Esophagus squamous epithelium (tissue), 5 donors: ENCODE measurements around the gene CST8. TPM values are rescaled to one million over a fixed set of nuclear protein-coding genes. Genes with fewer than 3 reads are reported as not detected.

Experiments used
- DNase-seq: peaks from one replicate; lab custom pipeline; 2025; lab: John Stamatoyannopoulos, UW
- H3K27ac ChIP-seq, 4 donors: fragments of 200-600 bp; sonication (generic); one replicate each; pipeline ENCODE4 v1.5.1; 2016 to 2019; ENCODE audit warnings: mild to moderate bottlenecking in 1 of 4
- H3K27me3 ChIP-seq, 4 donors: fragments of 200-600 bp; sonication (generic); 1 replicate in 3 of 4; 2 replicates in 1 of 4; pipeline versions ENCODE4 v1.5.1 to v1.6.0; 2017 to 2021; ENCODE audit warnings: antibody characterized with exemption in 1 of 4
- H3K36me3 ChIP-seq, 3 donors: fragments of 200-600 bp; sonication (generic); one replicate each; pipeline ENCODE4 v1.5.1; 2016 to 2019
- H3K4me1 ChIP-seq, 3 donors: fragments of 200-600 bp; sonication (generic); one replicate each; pipeline ENCODE4 v1.5.1; 2017 to 2019
- H3K4me3 ChIP-seq, 4 donors: fragments of 200-600 bp; sonication (generic); 1 replicate in 3 of 4; 2 replicates in 1 of 4; pipeline ENCODE4 v1.5.1; 2016 to 2019; ENCODE audit warnings: mild to moderate bottlenecking in 2 of 4, moderate library complexity in 1 of 4
- H3K9me3 ChIP-seq, 3 donors: fragments of 200-600 bp; sonication (generic); one replicate each; pipeline ENCODE4 v1.5.1; 2016 to 2019
- POLR2A ChIP-seq, 4 donors: fragments of 450-650 bp; IDR thresholded peaks; one replicate each; pipeline ENCODE4 v1.6.1; 2017; ENCODE audit warnings: antibody characterized with exemption in 4 of 4, mild to moderate bottlenecking in 4 of 4, moderate library complexity in 3 of 4
- whole genome bisulfite sequencing, 2 donors: methylation state at CpG; one replicate each; pipeline ENCODE4 v1.1.5; 2018; 5-methylcytosine and 5-hydroxymethylcytosine counted together
- intact Hi-C: fragments of 100-400 bp; cut with DNase I; formaldehyde crosslinking; loops from one replicate; pipeline ENCODE4 v1.15.0; 2022
- total RNA-seq, 4 donors: library from RNA; depleted of rRNA; stranded (reverse); fragments of >200 nt; gene quantifications; one replicate each; pipeline ENCODE4 v1.1.0, GENCODE V29; 2016
- TF ChIP-seq, protein P1 (sequence below), 6 experiments: fragments of 450-650 bp in 4 of 6; fragments of 200-600 bp in 2 of 6; sonication (generic) in 2 of 6; IDR thresholded peaks; one replicate each; pipeline ENCODE4 v1.5.1; 2016 to 2019; ENCODE audit warnings: antibody characterized with exemption in 6 of 6, mild to moderate bottlenecking in 4 of 6, moderate library complexity in 4 of 6
- donor health status: DM: yes; HTN: yes; CAD: no.

Gene CST8
- total RNA-seq, 4 donors from 2014 or later: not detected

GRCh38 chr20:23497536-23497935 is 6.6 kb downstream of the CST8 start:
- no peaks in the 10 kb centered on the region for H3K36me3 ChIP-seq
- TF ChIP-seq, protein P1, sequence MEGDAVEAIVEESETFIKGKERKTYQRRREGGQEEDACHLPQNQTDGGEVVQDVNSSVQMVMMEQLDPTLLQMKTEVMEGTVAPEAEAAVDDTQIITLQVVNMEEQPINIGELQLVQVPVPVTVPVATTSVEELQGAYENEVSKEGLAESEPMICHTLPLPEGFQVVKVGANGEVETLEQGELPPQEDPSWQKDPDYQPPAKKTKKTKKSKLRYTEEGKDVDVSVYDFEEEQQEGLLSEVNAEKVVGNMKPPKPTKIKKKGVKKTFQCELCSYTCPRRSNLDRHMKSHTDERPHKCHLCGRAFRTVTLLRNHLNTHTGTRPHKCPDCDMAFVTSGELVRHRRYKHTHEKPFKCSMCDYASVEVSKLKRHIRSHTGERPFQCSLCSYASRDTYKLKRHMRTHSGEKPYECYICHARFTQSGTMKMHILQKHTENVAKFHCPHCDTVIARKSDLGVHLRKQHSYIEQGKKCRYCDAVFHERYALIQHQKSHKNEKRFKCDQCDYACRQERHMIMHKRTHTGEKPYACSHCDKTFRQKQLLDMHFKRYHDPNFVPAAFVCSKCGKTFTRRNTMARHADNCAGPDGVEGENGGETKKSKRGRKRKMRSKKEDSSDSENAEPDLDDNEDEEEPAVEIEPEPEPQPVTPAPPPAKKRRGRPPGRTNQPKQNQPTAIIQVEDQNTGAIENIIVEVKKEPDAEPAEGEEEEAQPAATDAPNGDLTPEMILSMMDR (IDR thresholded peaks at IDR 0.05): no peak
- 30 to 45% methylated on average over 1 of the region's 1 CpG for WGBS, 2 donors
- H3K4me1 ChIP-seq: peaks cover 0 to 25% (median 0%) of the 10 kb centered on the region in 3 donors
- intact Hi-C loops: no loop called here
- no peaks in the 10 kb centered on the region for H3K9me3 ChIP-seq
- peak overlapping the region in 1 of 4 donors; percentile 31 for H3K27ac ChIP-seq
- no peak overlapping the region for H3K4me3 ChIP-seq
- peaks cover 0 to 13% (median 0%) of the 10 kb centered on the region in 4 donors for H3K27me3 ChIP-seq
- no peak for DNase-seq

- WGBS, 2 donors: 71% methylated on average over 4 of the region's 4 CpGs
- intact Hi-C loops: no loop called here
- peaks cover 0 to 19% (median 0%) of the 10 kb centered on the region in 3 donors for H3K4me1 ChIP-seq
Measured at GRCh38 chr20:23501926-23502325, 11.0 kb downstream of the CST8 start.

DNA sequence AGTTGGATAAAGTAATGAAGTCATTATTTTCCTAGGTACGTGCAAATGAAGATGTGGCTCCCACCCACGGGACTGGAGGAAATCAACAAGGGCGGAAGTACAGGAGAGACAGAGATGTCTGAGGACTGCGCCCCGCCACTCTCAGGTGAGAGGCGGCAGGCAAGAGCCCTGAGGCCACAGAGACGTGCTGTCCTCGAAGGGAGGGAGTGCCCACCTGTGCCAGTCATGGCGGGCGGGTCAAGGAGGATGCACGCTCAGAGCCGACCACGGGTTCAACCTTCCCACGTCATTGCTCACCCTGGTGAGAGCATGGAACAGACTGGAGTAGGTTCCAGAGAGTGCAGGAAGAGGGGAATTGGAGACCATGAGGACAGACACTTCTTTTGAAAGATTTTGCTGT is 12.7 kb downstream of the CST8 start:
- H3K27me3 ChIP-seq: peaks cover 0 to 17% (median 0%) of the 10 kb centered on the region in 4 donors
- no peaks in the 10 kb centered on the region for H3K36me3 ChIP-seq
- no peak overlapping the region for H3K27ac ChIP-seq
- WGBS, 2 donors: 68 to 71% methylated on average over 8 to 11 of the region's 14 CpGs
- peaks cover 0 to 19% (median 0%) of the 10 kb centered on the region in 3 donors for H3K4me1 ChIP-seq
- DNase-seq: no peak
- no peaks in the 10 kb centered on the region for H3K9me3 ChIP-seq
- H3K4me3 ChIP-seq: no peak overlapping the region
- no peak for TF ChIP-seq POLR2A (IDR thresholded peaks at IDR 0.05)
- TF ChIP-seq, protein P1 (IDR thresholded peaks at IDR 0.05): no peak
- intact Hi-C loops: no loop called here

More at GRCh38 chr20:23501926-23502325, 11.0 kb downstream of the CST8 start:
- Histone ChIP-seq H3K4me3 (no peak overlapping the region), H3K27me3 (peaks cover 0 to 17% (median 0%) of the 10 kb centered on the region in 4 donors), H3K9me3 (no peaks in the 10 kb centered on the region), H3K36me3 (no peaks in the 10 kb centered on the region), H3K27ac (peak overlapping the region in 1 of 4 donors; percentile 60)
- no peak for TF ChIP-seq POLR2A (IDR thresholded peaks at IDR 0.05)
- TF ChIP-seq, protein P1 (IDR thresholded peaks at IDR 0.05): no peak
- no peak for DNase-seq

GRCh38 chr20:23507346-23507745 is 16.4 kb downstream of the CST8 start:
- Histone ChIP-seq H3K9me3 (no peaks in the 10 kb centered on the region), H3K27me3 (peaks cover 0 to 5% (median 0%) of the 10 kb centered on the region in 4 donors), H3K27ac (no peak overlapping the region), H3K4me3 (no peak overlapping the region), H3K36me3 (no peaks in the 10 kb centered on the region), H3K4me1 (peaks cover 0 to 9% (median 0%) of the 10 kb centered on the region in 3 donors)
- no peak for TF ChIP-seq POLR2A (IDR thresholded peaks at IDR 0.05)
- TF ChIP-seq, protein P1 (IDR thresholded peaks at IDR 0.05): no peak
- intact Hi-C loops: no loop called here
- DNase-seq: no peak
- WGBS, 2 donors: 78 to 96% methylated on average over 2 to 6 of the region's 6 CpGs

GRCh38 chr20:23508449-23509229 is 17.7 kb downstream of the CST8 start:
- no peak for DNase-seq
- intact Hi-C loops: no loop called here
- H3K36me3 ChIP-seq: no peaks in the 10 kb centered on the region
- 82 to 85% methylated on average over 5 to 6 of the region's 8 CpGs for WGBS, 2 donors
- no peaks in the 10 kb centered on the region for H3K4me1 ChIP-seq
- no peak overlapping the region for H3K4me3 ChIP-seq
- peaks cover 0 to 4% (median 0%) of the 10 kb centered on the region in 4 donors for H3K27me3 ChIP-seq
- no peak overlapping the region for H3K27ac ChIP-seq
- no peaks in the 10 kb centered on the region for H3K9me3 ChIP-seq
- TF ChIP-seq, protein P1 (IDR thresholded peaks at IDR 0.05): no peak
- TF ChIP-seq POLR2A (IDR thresholded peaks at IDR 0.05): no peak
